K562 (cell line): ENCODE measurements around the gene CDC25B. TPM values are rescaled to one million over a fixed set of nuclear protein-coding genes. Genes with fewer than 3 reads are reported as not detected.

ENCODE experiments used
- ATAC-seq: fragments of 200-7000 bp; cut with Tn5 transposase; 3 replicates; pipeline ENCODE4 v1.9.1; 2020; ENCODE audit warnings: moderate library complexity
- BruUV-seq: library from RNA; stranded (reverse); fragments of 400-500 nt; replicated peaks from 2 replicates; lab custom pipeline; 2021; lab: Mats Ljungman, UMichigan
- CTCF ChIA-PET: fragments of 300-600 bp; formaldehyde crosslinking; extraction: SDS; loops from one replicate; lab custom pipeline; 2021; ENCODE audit warnings: low intra/inter-chr PET ratio; lab: Yijun Ruan, JAX
- POLR2A ChIA-PET: fragments of 300-600, 350-650 bp; sonication (Branson Sonifier 250); formaldehyde crosslinking; extraction: SDS; loops from one replicate; lab custom pipeline; 2021; ENCODE audit warnings: antibody characterized with exemption, inconsistent platforms; lab: Yijun Ruan, JAX
- DNase-seq, 4 experiments: peaks; one replicate each; pipeline versions ENCODE4 v3.0.0 to v3.0.0-alpha.2; 2011 to 2018; ENCODE audit warnings: low spot score in 3 of 4, mixed read lengths in 3 of 4; ENCODE audit errors: extremely low read depth in 1 of 4
- FAIRE-seq: peaks from 2 replicates; lab custom pipeline; 2011; peaks lifted over from hg19 to GRCh38; lab: Jason Lieb, UNC
- H2AFZ ChIP-seq: 2 replicates; pipeline ENCODE4 v1.6.0; 2011; ENCODE audit warnings: low read depth, low read length, control low read depth, inconsistent platforms
- H3K27ac ChIP-seq: fragments of 200-600 bp; 3 replicates; pipeline ENCODE4 v1.8.0; 2011; ENCODE audit warnings: low read depth, mild to moderate bottlenecking, control low read depth, inconsistent platforms, low read length, moderate library complexity, mixed read lengths; ENCODE audit errors: extremely low read depth
- H3K27me3 ChIP-seq, 2 experiments: fragments of 300-600 bp in 1 of 2; 2 replicates in 1 of 2; 3 replicates in 1 of 2; pipeline versions ENCODE4 v1.6.0 to v1.8.0; 2011; ENCODE audit warnings: inconsistent platforms in 2 of 2, low read length in 2 of 2, mild to moderate bottlenecking in 1 of 2, mixed read lengths in 1 of 2, moderate library complexity in 1 of 2; ENCODE audit not compliant: control insufficient read depth in 2 of 2, insufficient read depth in 2 of 2
- H3K36me3 ChIP-seq: fragments of 300-600 bp; 3 replicates; pipeline ENCODE4 v1.8.0; 2011; ENCODE audit warnings: mild to moderate bottlenecking, low read length, inconsistent platforms; ENCODE audit not compliant: control insufficient read depth, insufficient read depth
- H3K4me1 ChIP-seq, 2 experiments: fragments of 200-600 bp in 1 of 2; replicated peaks in 1 of 2; 2 replicates in 1 of 2; 3 replicates in 1 of 2; pipeline versions ENCODE4 v1.5.1 to v1.8.0; 2011; ENCODE audit warnings: inconsistent platforms in 2 of 2, low read length in 2 of 2, mild to moderate bottlenecking in 1 of 2, mixed read lengths in 1 of 2, moderate library complexity in 1 of 2; ENCODE audit not compliant: control insufficient read depth in 2 of 2, insufficient read depth in 2 of 2
- H3K4me2 ChIP-seq: 2 replicates; pipeline ENCODE4 v1.6.1; 2011; ENCODE audit warnings: low read length, control low read depth, inconsistent platforms, mixed read lengths; ENCODE audit not compliant: insufficient read depth
- H3K4me3 ChIP-seq: fragments of 200-600 bp; sonication (generic), shearing (Covaris generic); 2 replicates; pipeline ENCODE4 v1.5.1; 2016; ENCODE audit warnings: control low read depth, inconsistent platforms
- H3K79me2 ChIP-seq: fragments of 200-600 bp; 3 replicates; pipeline ENCODE4 v1.8.0; 2011; ENCODE audit warnings: low read length, inconsistent platforms; ENCODE audit not compliant: control insufficient read depth, insufficient read depth
- H3K9ac ChIP-seq, 2 experiments: 2 replicates each; pipeline versions ENCODE4 v1.6.0 to v1.6.1; 2011; ENCODE audit warnings: low read depth in 2 of 2, low read length in 2 of 2, control low read depth in 1 of 2, inconsistent platforms in 1 of 2, mild to moderate bottlenecking in 1 of 2, mixed read lengths in 1 of 2; ENCODE audit not compliant: insufficient read depth in 1 of 2
- H3K9me1 ChIP-seq: one replicate; pipeline ENCODE4 v1.6.0; 2011; ENCODE audit warnings: inconsistent platforms, mild to moderate bottlenecking, low read length, moderate library complexity; ENCODE audit not compliant: control insufficient read depth, insufficient read depth
- H3K9me3 ChIP-seq: replicated peaks from 2 replicates; pipeline ENCODE4 v1.5.1; 2011; ENCODE audit warnings: low read depth, low read length, inconsistent platforms; ENCODE audit not compliant: control insufficient read depth, insufficient read depth
- H4K20me1 ChIP-seq: replicated peaks from 2 replicates; pipeline ENCODE4 v1.6.1; 2011; ENCODE audit warnings: low read length, inconsistent platforms, mixed read lengths; ENCODE audit not compliant: control insufficient read depth, insufficient read depth
- CBX3 ChIP-seq, 2 experiments: IDR thresholded peaks; 1 replicate in 1 of 2; 2 replicates in 1 of 2; pipeline ENCODE4 v1.6.1; 2012; ENCODE audit warnings: inconsistent platforms in 2 of 2, low read length in 2 of 2, borderline replicate concordance in 1 of 2, control low read depth in 1 of 2
- CTCFL ChIP-seq: IDR thresholded peaks from 2 replicates; pipeline ENCODE4 v1.6.1; 2011; ENCODE audit warnings: borderline replicate concordance, low read depth, mild to moderate bottlenecking, moderate library complexity, low read length; ENCODE audit not compliant: insufficient read depth, poor library complexity, severe bottlenecking
- KAT8 ChIP-seq: fragments of 450-650 bp; IDR thresholded peaks from 2 replicates; pipeline ENCODE4 v1.6.1; 2016; ENCODE audit warnings: low read depth, mild to moderate bottlenecking
- NFXL1 ChIP-seq: fragments of 450-650 bp; formaldehyde crosslinking; IDR thresholded peaks from 2 replicates; pipeline ENCODE4 v1.4.0; 2021; ENCODE audit warnings: mild to moderate bottlenecking
- NR4A1 ChIP-seq, 2 experiments: fragments of 250-450 bp in 1 of 2; fragments of 450-650 bp in 1 of 2; sonication (Bioruptor Pico) in 1 of 2; IDR thresholded peaks; 2 replicates each; pipeline versions ENCODE4 v1.4.0 to v1.6.1; 2016 to 2020; ENCODE audit warnings: mild to moderate bottlenecking in 2 of 2, missing compliant biosample characterization in 1 of 2, missing genetic modification characterization in 1 of 2, moderate library complexity in 1 of 2
- RAD21 ChIP-seq, 2 experiments: fragments of 250-450 bp in 1 of 2; fragments of 450-650 bp in 1 of 2; sonication (Bioruptor Pico) in 1 of 2; formaldehyde crosslinking in 1 of 2; IDR thresholded peaks in 1 of 2; conservative IDR thresholded peaks in 1 of 2; 2 replicates each; pipeline versions ENCODE4 v1.4.0 to v1.8.0; 2020 to 2022; ENCODE audit warnings: mild to moderate bottlenecking in 2 of 2, moderate library complexity in 1 of 2
- SUPT5H ChIP-seq: fragments of 450-650 bp; IDR thresholded peaks from 2 replicates; pipeline ENCODE4 v1.6.1; 2016
- TAF15 ChIP-seq: fragments of 200-400 bp; formaldehyde crosslinking; IDR thresholded peaks from 2 replicates; pipeline ENCODE4 v1.6.1; 2017; ENCODE audit warnings: mild to moderate bottlenecking, low read depth, low read length, moderate library complexity
- WGBS: fragments of 100-300 bp; shearing (Covaris generic); methylation state at CpG from one replicate; pipeline ENCODE4 v1.1.6; 2016; ENCODE audit warnings: low coverage, mixed read lengths; ENCODE audit not compliant: insufficient coverage; ENCODE audit errors: missing lambda C conversion rate; 5-methylcytosine and 5-hydroxymethylcytosine counted together
- in situ Hi-C: fragments of 300-500 bp; cut with MboI; formaldehyde crosslinking; loops from 4 replicates; pipeline ENCODE4 v1.15.0; 2018; ENCODE audit warnings: inconsistent platforms, mixed read lengths
- intact Hi-C: fragments of 100-400 bp; cut with micrococcal nuclease; formaldehyde crosslinking; loops from 2 replicates; pipeline ENCODE4 v1.14.2; 2022
- polyA plus RNA-seq, 8 experiments: library from polyadenylated mRNA; depleted of rRNA in 4 of 8; stranded (reverse) in 5 of 8; unstranded in 3 of 8; fragments of >200 nt; fragmentation: Nextera tagmentation in 2 of 8; fragmentation: Illumina TruSeq in 1 of 8; extraction: Ambion mirVana in 2 of 8; extraction: Trizol in 1 of 8; gene quantifications; 2 replicates each; pipeline versions ENCODE4 v1.2.1 to v1.2.3, GENCODE V29; 2011 to 2014; ENCODE audit warnings: inconsistent platforms in 1 of 8, missing spikeins in 1 of 8
- total RNA-seq, 7 experiments: library from RNA; depleted of rRNA in 6 of 7; stranded (reverse); fragments of >200 nt in 6 of 7; fragmentation: Illumina TruSeq in 2 of 7; extraction: Trizol in 2 of 7; gene quantifications; 2 replicates each; pipeline versions ENCODE4 v1.2.1 to v1.2.3, GENCODE V29; 2011 to 2021; ENCODE audit warnings: low replicate concordance in 1 of 7
- TF ChIP-seq, protein P1 (sequence below): fragments of 250-450 bp; sonication (Bioruptor Pico); IDR thresholded peaks from 2 replicates; pipeline ENCODE4 v1.5.0; 2022; ENCODE audit warnings: mild to moderate bottlenecking
- TF ChIP-seq, protein P2 (sequence below), 3 experiments: fragments of 200-800 bp in 1 of 3; sonication (Bioruptor generic) in 1 of 3; sonication (generic) in 1 of 3; formaldehyde crosslinking in 1 of 3; IDR thresholded peaks; 2 replicates each; pipeline versions ENCODE4 v1.6.1 to v1.8.0; 2016 to 2022; ENCODE audit warnings: mild to moderate bottlenecking in 2 of 3, missing compliant biosample characterization in 2 of 3, missing genetic modification characterization in 2 of 3, missing genetic modification reagents in 1 of 3

CDC25B gene
- total and polyA plus RNA-seq, 9 of the 15 experiments (the other 6 are each of a cell fraction or from before 2014, with no cell fraction given), result 2.3 to 35.7 (median 9.5) TPM

DNA sequence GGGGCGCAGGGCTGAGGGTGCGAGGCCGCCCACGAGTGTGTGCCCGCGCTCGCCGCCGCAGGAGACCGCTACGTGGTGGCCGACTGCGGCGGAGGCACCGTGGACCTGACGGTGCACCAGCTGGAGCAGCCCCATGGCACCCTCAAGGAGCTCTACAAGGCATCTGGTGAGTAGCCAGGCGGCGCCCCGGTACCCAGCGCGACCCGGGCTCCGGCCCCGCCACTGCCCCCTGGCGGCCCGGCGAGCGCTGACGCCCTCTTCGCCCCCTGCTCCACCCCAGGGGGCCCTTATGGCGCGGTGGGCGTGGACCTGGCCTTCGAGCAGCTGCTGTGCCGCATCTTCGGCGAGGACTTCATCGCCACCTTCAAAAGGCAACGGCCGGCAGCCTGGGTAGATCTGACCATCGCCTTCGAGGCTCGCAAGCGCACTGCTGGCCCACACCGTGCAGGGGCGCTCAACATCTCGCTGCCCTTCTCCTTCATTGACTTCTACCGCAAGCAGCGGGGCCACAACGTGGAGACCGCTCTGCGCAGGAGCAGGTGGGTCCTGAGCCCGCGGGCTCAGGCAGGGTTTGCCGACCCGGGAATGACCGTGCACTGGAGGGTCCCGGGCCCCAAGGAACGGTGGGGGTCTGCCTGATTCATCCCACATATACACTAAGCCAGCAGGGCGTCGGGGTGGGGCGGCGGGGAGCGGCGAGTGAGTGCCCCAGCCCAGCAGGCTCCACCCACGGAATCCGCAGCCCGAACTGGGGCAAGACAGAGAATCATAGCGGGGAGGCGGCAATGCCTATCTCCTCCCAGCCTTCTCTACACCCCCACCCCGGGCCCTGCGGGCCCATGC, 46.2 kb upstream of the CDC25B start:
- in situ Hi-C loops, result no loop called here
- no peak overlapping the region; a peak in 1 of 4 replicates for H3K9ac ChIP-seq
- no peaks in the 10 kb centered on the region for H3K9me3 ChIP-seq
- H3K4me1 ChIP-seq, result peaks cover 0 to 35% of the 10 kb centered on the region in 2 experiments; a peak in 3 of 5 replicates
- peaks cover 2% of the 10 kb centered on the region for H3K9me1 ChIP-seq
- ChIA-PET POLR2A (no interaction called here), CTCF (interaction anchor here (0.8 kb wide), 1 partner anchor 33 kb away, joined by 3 read pairs; no protein-coding TSS in a partner anchor)
- DNase-seq (peak; percentile 23 to 73 (median 67)), ATAC-seq (peak; percentile 62), FAIRE-seq (no peak)
- no peak overlapping the region for H2AFZ ChIP-seq
- intact Hi-C loops, result no loop called here
- BruUV-seq, result no TSS peak
- H4K20me1 ChIP-seq, result no peaks in the 10 kb centered on the region
- H3K4me3 ChIP-seq, result no peak overlapping the region
- 66% methylated on average over 7 of the region's 72 CpGs for WGBS
- no peaks in the 10 kb centered on the region for H3K27me3 ChIP-seq
- H3K36me3 ChIP-seq, result peaks cover 16% of the 10 kb centered on the region; the same call in 2 of the 3 replicates
- no peaks in the 10 kb centered on the region for H3K79me2 ChIP-seq
- no peak overlapping the region for H3K27ac ChIP-seq
- no peak overlapping the region for H3K4me2 ChIP-seq
- no peak for TF ChIP-seq KAT8
- TF ChIP-seq SUPT5H, result no peak
- no peak for TF ChIP-seq NFXL1 (CRISPR knock-in tag)
- TF ChIP-seq NR4A1 (CRISPR knock-in tag; IDR thresholded peaks at IDR 0.05), result no peak
- no peak for TF ChIP-seq NR4A1 (tag; IDR thresholded peaks at IDR 0.05)
- no peak for TF ChIP-seq CBX3 (IDR thresholded peaks at IDR 0.05; ENCODE audit: borderline replicate concordance in 1 of 2, low read length in 2 of 2)
- TF ChIP-seq, protein P1, sequence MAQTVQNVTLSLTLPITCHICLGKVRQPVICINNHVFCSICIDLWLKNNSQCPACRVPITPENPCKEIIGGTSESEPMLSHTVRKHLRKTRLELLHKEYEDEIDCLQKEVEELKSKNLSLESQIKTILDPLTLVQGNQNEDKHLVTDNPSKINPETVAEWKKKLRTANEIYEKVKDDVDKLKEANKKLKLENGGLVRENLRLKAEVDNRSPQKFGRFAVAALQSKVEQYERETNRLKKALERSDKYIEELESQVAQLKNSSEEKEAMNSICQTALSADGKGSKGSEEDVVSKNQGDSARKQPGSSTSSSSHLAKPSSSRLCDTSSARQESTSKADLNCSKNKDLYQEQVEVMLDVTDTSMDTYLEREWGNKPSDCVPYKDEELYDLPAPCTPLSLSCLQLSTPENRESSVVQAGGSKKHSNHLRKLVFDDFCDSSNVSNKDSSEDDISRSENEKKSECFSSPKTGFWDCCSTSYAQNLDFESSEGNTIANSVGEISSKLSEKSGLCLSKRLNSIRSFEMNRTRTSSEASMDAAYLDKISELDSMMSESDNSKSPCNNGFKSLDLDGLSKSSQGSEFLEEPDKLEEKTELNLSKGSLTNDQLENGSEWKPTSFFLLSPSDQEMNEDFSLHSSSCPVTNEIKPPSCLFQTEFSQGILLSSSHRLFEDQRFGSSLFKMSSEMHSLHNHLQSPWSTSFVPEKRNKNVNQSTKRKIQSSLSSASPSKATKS (CRISPR knock-in tag), result no peak
- no peak for TF ChIP-seq TAF15
- peak; percentile 40 for TF ChIP-seq CTCFL
- TF ChIP-seq, protein P2, sequence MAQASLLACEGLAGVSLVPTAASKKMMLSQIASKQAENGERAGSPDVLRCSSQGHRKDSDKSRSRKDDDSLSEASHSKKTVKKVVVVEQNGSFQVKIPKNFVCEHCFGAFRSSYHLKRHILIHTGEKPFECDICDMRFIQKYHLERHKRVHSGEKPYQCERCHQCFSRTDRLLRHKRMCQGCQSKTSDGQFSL (CRISPR knock-in tag; IDR thresholded peaks at IDR 0.05), result no peak
- TF ChIP-seq, protein P2 (tag; IDR thresholded peaks at IDR 0.05), result no peak
- peak in 1 of 2 experiments; percentile 43; a peak in 2 of 4 replicates for TF ChIP-seq RAD21 (CRISPR knock-in tag; conservative IDR thresholded peaks at IDR 0.05 in 1 of 2, IDR thresholded peaks at IDR 0.05 in 1 of 2)
